Ovary (tissue), 9 donors: ENCODE measurements around the gene SHBG. TPM values are rescaled to one million over a fixed set of nuclear protein-coding genes. Genes with fewer than 3 reads are reported as not detected.
"Not testable (repeated sequence)": the region's sequence is repeated elsewhere in the genome, so short reads cannot be mapped to it uniquely, and the experiment has no call there.

ENCODE experiments used
- DNase-seq, 5 donors: peaks; one replicate each; pipeline ENCODE4 v3.0.0-alpha.2; 2019 to 2020
- H3K27ac ChIP-seq, 2 donors: fragments of 200-600 bp; one replicate each; pipeline versions ENCODE4 v1.5.1 to v1.8.0; 2019 to 2022
- H3K27me3 ChIP-seq: fragments of 200-600 bp; one replicate; pipeline ENCODE4 v1.8.0; 2022
- H3K36me3 ChIP-seq: fragments of 200-600 bp; sonication (generic); one replicate; pipeline ENCODE4 v1.5.1; 2019
- H3K4me1 ChIP-seq: one replicate; pipeline ENCODE4 v1.8.1; 2013; ENCODE audit warnings: mild to moderate bottlenecking, moderate library complexity; ENCODE audit not compliant: insufficient read depth
- H3K4me3 ChIP-seq: fragments of 200-600 bp; sonication (generic); one replicate; pipeline ENCODE4 v1.5.1; 2017
- H3K9me3 ChIP-seq, 2 donors: fragments of 200-600 bp in 1 of 2; sonication (generic) in 1 of 2; one replicate each; pipeline versions ENCODE4 v1.5.1 to v1.8.1; 2013 to 2019; ENCODE audit warnings: mild to moderate bottlenecking in 1 of 2, moderate library complexity in 1 of 2
- CTCF ChIP-seq, 3 donors: fragments of 450-650 bp in 2 of 3; fragments of 200-600 bp in 1 of 3; IDR thresholded peaks; one replicate each; pipeline versions ENCODE4 v1.5.1 to v1.8.0; 2016 to 2022; ENCODE audit warnings: antibody characterized with exemption in 3 of 3, mild to moderate bottlenecking in 1 of 3
- EP300 ChIP-seq: sonication (generic); formaldehyde crosslinking; IDR thresholded peaks from one replicate; pipeline ENCODE4 v1.6.1; 2017; ENCODE audit warnings: antibody characterized with exemption
- POLR2A ChIP-seq: fragments of 450-650 bp; IDR thresholded peaks from one replicate; pipeline ENCODE4 v1.6.1; 2017; ENCODE audit warnings: antibody characterized with exemption, mild to moderate bottlenecking, moderate library complexity
- WGBS, 3 donors: extraction: QIAGEN DNeasy Blood & Tissue Kit in 1 of 3; methylation state at CpG; one replicate each; pipeline versions ENCODE4 v1.1.5 to v1.1.7; 2013 to 2017; 5-methylcytosine and 5-hydroxymethylcytosine counted together
- intact Hi-C, 4 donors: fragments of 100-400 bp; cut with DNase I; formaldehyde crosslinking; loops; one replicate each; pipeline versions ENCODE4 v1.11.0 to v1.15.1; 2022 to 2023
- polyA plus RNA-seq, 2 donors: library from polyadenylated mRNA; stranded (reverse); fragments of 200-250 nt in 1 of 2; fragments of 350-450 nt in 1 of 2; fragmentation: Illumina TruSeq in 1 of 2; extraction: RNeasy Lipid Tissue Mini Kit (QIAGEN cat#74804) in 1 of 2; gene quantifications; one replicate each; pipeline ENCODE4 v1.2.3, GENCODE V29; 2013 to 2014
- total RNA-seq, 7 donors: library from RNA; depleted of rRNA in 2 of 7; stranded (reverse); fragments of >200 nt in 2 of 7; fragmentation: NEBNext Ultra II Directional in 3 of 7; extraction: Animal tissue kit (Norgen Biotek cat#: 25700) in 3 of 7; gene quantifications; one replicate each; pipeline versions ENCODE4 v1.1.0 to v1.2.4, GENCODE V29; 2016 to 2023
- donor health status: DM: no; HTN: no; CAD: no; lungs with moderate emphysema.
- donor health status: DM: no; HTN: no; CAD: no.
- donor health status: Bipolar disorder and iron deficiency.
- donor health status: DM: yes; HTN: yes; CAD: no.
- donor health status: DM: no; HTN: no; CAD: no.
- donor health status: DM: yes; HTN: yes; CAD: no.

SHBG gene
- total and polyA plus RNA-seq, 9 donors: 0.63 to 1.3 (median 0.92) TPM

- intact Hi-C loops: no loop called here
- DNase-seq: no peak
- H3K36me3 ChIP-seq: no peaks in the 10 kb centered on the region
- H3K4me3 ChIP-seq: no peak overlapping the region
- no peaks in the 10 kb centered on the region for H3K9me3 ChIP-seq
- no peak overlapping the region for H3K27ac ChIP-seq
- TF ChIP-seq CTCF (IDR thresholded peaks at IDR 0.05): no peak
- 92 to 94% (median 92%) methylated on average over 22 to 26 of the region's 26 CpGs for WGBS, 3 donors
- H3K4me1 ChIP-seq: no peaks in the 10 kb centered on the region
- H3K27me3 ChIP-seq: no peaks in the 10 kb centered on the region
Measured at GRCh38 chr17:7640783-7641182, 10.8 kb downstream of the SHBG start.

GRCh38 chr17:7641635-7642034 is 11.7 kb downstream of the SHBG start:
- H3K4me3 ChIP-seq, intact Hi-C loops, H3K27me3 ChIP-seq, DNase-seq, H3K36me3 ChIP-seq, H3K4me1 ChIP-seq, H3K27ac ChIP-seq, H3K9me3 ChIP-seq: not testable (repeated sequence)
- WGBS, 3 donors: 46 to 54% (median 49%) methylated on average over 7 of the region's 7 CpGs

DNA sequence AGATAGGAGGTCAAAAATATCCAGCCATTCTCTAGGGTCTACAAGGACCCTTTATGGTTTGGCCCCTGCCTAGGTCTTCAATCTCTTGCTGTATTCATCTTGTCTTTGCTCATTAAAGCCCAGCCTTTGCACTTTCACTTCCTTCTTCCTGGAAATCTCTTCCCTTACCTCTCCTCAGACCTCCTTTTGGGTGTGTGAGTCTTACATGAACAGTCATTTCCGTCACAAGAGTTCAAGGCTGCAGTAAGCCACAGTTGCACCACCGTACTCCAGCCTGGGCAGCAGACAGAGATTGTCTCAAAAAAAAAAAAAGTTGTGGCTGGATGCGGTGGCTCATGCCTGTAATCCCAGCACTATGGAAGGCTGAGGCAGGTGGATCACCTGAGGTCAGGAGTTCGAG is 14.8 kb downstream of the SHBG start:
- H3K36me3 ChIP-seq: no peaks in the 10 kb centered on the region
- H3K4me1 ChIP-seq: peaks cover 4% of the 10 kb centered on the region
- no peak for DNase-seq
- WGBS, 3 donors: 80 to 90% (median 89%) methylated on average over 4 of the region's 4 CpGs
- no peaks in the 10 kb centered on the region for H3K27me3 ChIP-seq
- intact Hi-C loops: no loop called here
- H3K27ac ChIP-seq: no peak overlapping the region
- TF ChIP-seq CTCF (IDR thresholded peaks at IDR 0.05) (no peak), POLR2A (no peak), EP300 (no peak)
- H3K4me3 ChIP-seq: no peak overlapping the region
- H3K9me3 ChIP-seq: no peaks in the 10 kb centered on the region

GRCh38 chr17:7646457-7646856 is 16.5 kb downstream of the SHBG start:
- intact Hi-C loops: no loop called here
- Histone ChIP-seq H3K4me1 (peaks cover 4% of the 10 kb centered on the region), H3K9me3 (no peaks in the 10 kb centered on the region), H3K27me3 (no peaks in the 10 kb centered on the region), H3K4me3 (no peak overlapping the region), H3K36me3 (no peaks in the 10 kb centered on the region), H3K27ac (no peak overlapping the region)
- TF ChIP-seq POLR2A (no peak), EP300 (no peak), CTCF (IDR thresholded peaks at IDR 0.05) (no peak)
- DNase-seq: no peak
- 11 to 18% (median 12%) methylated on average over 8 to 9 of the region's 9 CpGs for WGBS, 3 donors

GRCh38 chr17:7647018-7647417 is 17.1 kb downstream of the SHBG start:
- WGBS, 3 donors: 63 to 73% (median 69%) methylated on average over 4 of the region's 4 CpGs
- H3K9me3 ChIP-seq: no peaks in the 10 kb centered on the region
- peaks cover 4% of the 10 kb centered on the region for H3K4me1 ChIP-seq
- intact Hi-C loops: no loop called here
- TF ChIP-seq CTCF (IDR thresholded peaks at IDR 0.05): no peak
- no peak overlapping the region for H3K27ac ChIP-seq
- H3K27me3 ChIP-seq: no peaks in the 10 kb centered on the region
- no peak for DNase-seq
- no peaks in the 10 kb centered on the region for H3K36me3 ChIP-seq
- no peak overlapping the region for H3K4me3 ChIP-seq
